Kidney (tissue), 14 donors: ENCODE data around the gene POLR3B. TPM values are rescaled to one million over a fixed set of nuclear protein-coding genes. Genes with fewer than 3 reads are reported as not detected.

Experiments used
- DNase-seq, 5 donors: peaks; one replicate each; pipeline ENCODE4 v3.0.0-alpha.2; 2013 to 2020
- FAIRE-seq: peaks from 2 replicates; lab custom pipeline; 2012; peaks lifted over from hg19 to GRCh38; lab: Jason Lieb, UNC
- H3K27ac ChIP-seq, 2 donors: one replicate each; pipeline ENCODE4 v1.7.0; 2013; ENCODE audit warnings: low read depth in 2 of 2, low read length in 2 of 2, inconsistent platforms in 1 of 2
- H3K27me3 ChIP-seq: one replicate; pipeline ENCODE4 v1.7.1; 2013; ENCODE audit warnings: low read length, inconsistent platforms; ENCODE audit not compliant: control insufficient read depth, insufficient read depth
- H3K36me3 ChIP-seq, 3 donors: one replicate each; pipeline versions ENCODE4 v1.7.0 to v1.7.1; 2013; ENCODE audit warnings: low read length in 3 of 3, control low read depth in 1 of 3, inconsistent platforms in 1 of 3; ENCODE audit not compliant: insufficient read depth in 3 of 3, control insufficient read depth in 2 of 3
- H3K4me1 ChIP-seq, 3 donors: one replicate each; pipeline versions ENCODE4 v1.7.0 to v1.7.1; 2013; ENCODE audit warnings: low read length in 3 of 3, inconsistent platforms in 1 of 3, low read depth in 1 of 3; ENCODE audit not compliant: control insufficient read depth in 2 of 3, insufficient read depth in 2 of 3
- H3K4me3 ChIP-seq, 3 donors: one replicate each; pipeline versions ENCODE4 v1.7.0 to v1.8.1; 2013; ENCODE audit warnings: low read length in 3 of 3, control low read depth in 1 of 3, inconsistent platforms in 1 of 3
- H3K9ac ChIP-seq, 3 donors: one replicate each; pipeline versions ENCODE4 v1.7.0 to v1.7.1; 2013; ENCODE audit warnings: low read length in 3 of 3, control low read depth in 1 of 3, inconsistent platforms in 1 of 3
- H3K9me3 ChIP-seq, 3 donors: one replicate each; pipeline versions ENCODE4 v1.7.0 to v1.7.1; 2013; ENCODE audit warnings: low read length in 3 of 3, control low read depth in 1 of 3, inconsistent platforms in 1 of 3; ENCODE audit not compliant: control insufficient read depth in 2 of 3, insufficient read depth in 1 of 3
- CTCF ChIP-seq: IDR thresholded peaks from 3 replicates; pipeline ENCODE4 v1.5.1; 2012; ENCODE audit warnings: mild to moderate bottlenecking, moderate library complexity, borderline replicate concordance; ENCODE audit not compliant: insufficient read depth; ENCODE audit errors: extremely low read depth
- intact Hi-C: fragments of 100-400 bp; cut with DNase I; formaldehyde crosslinking; loops from one replicate; pipeline ENCODE4 v1.11.1; 2022
- polyA plus RNA-seq: library from polyadenylated mRNA; stranded (reverse); fragments of 350-450 nt; fragmentation: Illumina TruSeq; extraction: RNeasy Lipid Tissue Mini Kit (QIAGEN cat#74804); gene quantifications from one replicate; pipeline ENCODE4 v1.2.3, GENCODE V29; 2014; ENCODE audit warnings: low read depth, low replicate concordance; ENCODE audit not compliant: insufficient read depth
- total RNA-seq: library from RNA; stranded (reverse); fragmentation: NEBNext Ultra II Directional; extraction: Animal tissue kit (Norgen Biotek cat#: 25700); gene quantifications from one replicate; pipeline ENCODE4 v1.2.1, GENCODE V29; 2021
- donor health status: control.
- donor health status: control.
- donor health status: control.
- donor health status: control.
- donor health status: control.
- donor health status: DM: yes; HTN: yes; CAD: no.
- donor health status: Normal renal cell carcinoma (clear cell type).

POLR3B gene
- total and polyA plus RNA-seq, 2 donors from 2014 or later = 5.2 to 9.7 TPM

GRCh38 chr12:106425061-106425702 lies 67.6 kb downstream of the POLR3B start:
- intact Hi-C loops = no loop called here
- H3K9ac ChIP-seq = no peak overlapping the region
- H3K9me3 ChIP-seq = no peaks in the 10 kb centered on the region
- FAIRE-seq (no peak), DNase-seq (no peak)
- H3K27me3 ChIP-seq = no peaks in the 10 kb centered on the region
- no peaks in the 10 kb centered on the region for H3K36me3 ChIP-seq
- no peaks in the 10 kb centered on the region for H3K4me1 ChIP-seq
- no peak overlapping the region for H3K27ac ChIP-seq
- H3K4me3 ChIP-seq = no peak overlapping the region
- no peak for TF ChIP-seq CTCF

GRCh38 chr12:106427917-106428316 lies 70.4 kb downstream of the POLR3B start:
- H3K36me3 ChIP-seq = peaks cover 0 to 2% (median 1%) of the 10 kb centered on the region in 3 donors
- H3K9ac ChIP-seq = no peak overlapping the region
- no peaks in the 10 kb centered on the region for H3K4me1 ChIP-seq
- TF ChIP-seq CTCF = no peak
- FAIRE-seq = no peak
- no peak for DNase-seq
- H3K27me3 ChIP-seq = no peaks in the 10 kb centered on the region
- H3K9me3 ChIP-seq = no peaks in the 10 kb centered on the region
- intact Hi-C loops = no loop called here
- H3K27ac ChIP-seq = no peak overlapping the region
- no peak overlapping the region for H3K4me3 ChIP-seq

- no peak for TF ChIP-seq CTCF
- Histone ChIP-seq H3K4me1 (no peaks in the 10 kb centered on the region), H3K36me3 (peaks cover 0 to 3% (median 2%) of the 10 kb centered on the region in 3 donors), H3K9ac (no peak overlapping the region), H3K27me3 (no peaks in the 10 kb centered on the region), H3K4me3 (no peak overlapping the region), H3K27ac (no peak overlapping the region), H3K9me3 (no peaks in the 10 kb centered on the region)
- FAIRE-seq (no peak), DNase-seq (peak in 1 of 5 donors; percentile 23)
- intact Hi-C loops = no loop called here
Measured at GRCh38 chr12:106428384-106428783, 70.8 kb downstream of the POLR3B start.
